ENCODE measurements around the gene TSPAN18. TPM values are rescaled to one million over a fixed set of nuclear protein-coding genes. Genes with fewer than 3 reads are reported as not detected.

TSPAN18 gene
- polyA plus RNA-seq, 1 experiment: 0.98 TPM

- no peak overlapping the region for H3K27ac ChIP-seq (ENCODE audit: low read depth, low read length)
- POLR2A ChIA-PET: no interaction called here
- no peak overlapping the region for H3K4me3 ChIP-seq (ENCODE audit: low read depth, low read length)
- peaks cover 5% of the 10 kb centered on the region for H3K9me3 ChIP-seq (ENCODE audit: control insufficient read depth, insufficient read depth, low read length)
- no peak for DNase-seq (ENCODE audit: low read depth, low spot score)
- H3K27me3 ChIP-seq (ENCODE audit: control insufficient read depth, insufficient read depth, low read length): no peaks in the 10 kb centered on the region
- CTCF ChIA-PET: no interaction called here
- TF ChIP-seq, protein P1, sequence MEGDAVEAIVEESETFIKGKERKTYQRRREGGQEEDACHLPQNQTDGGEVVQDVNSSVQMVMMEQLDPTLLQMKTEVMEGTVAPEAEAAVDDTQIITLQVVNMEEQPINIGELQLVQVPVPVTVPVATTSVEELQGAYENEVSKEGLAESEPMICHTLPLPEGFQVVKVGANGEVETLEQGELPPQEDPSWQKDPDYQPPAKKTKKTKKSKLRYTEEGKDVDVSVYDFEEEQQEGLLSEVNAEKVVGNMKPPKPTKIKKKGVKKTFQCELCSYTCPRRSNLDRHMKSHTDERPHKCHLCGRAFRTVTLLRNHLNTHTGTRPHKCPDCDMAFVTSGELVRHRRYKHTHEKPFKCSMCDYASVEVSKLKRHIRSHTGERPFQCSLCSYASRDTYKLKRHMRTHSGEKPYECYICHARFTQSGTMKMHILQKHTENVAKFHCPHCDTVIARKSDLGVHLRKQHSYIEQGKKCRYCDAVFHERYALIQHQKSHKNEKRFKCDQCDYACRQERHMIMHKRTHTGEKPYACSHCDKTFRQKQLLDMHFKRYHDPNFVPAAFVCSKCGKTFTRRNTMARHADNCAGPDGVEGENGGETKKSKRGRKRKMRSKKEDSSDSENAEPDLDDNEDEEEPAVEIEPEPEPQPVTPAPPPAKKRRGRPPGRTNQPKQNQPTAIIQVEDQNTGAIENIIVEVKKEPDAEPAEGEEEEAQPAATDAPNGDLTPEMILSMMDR (IDR thresholded peaks at IDR 0.05; ENCODE audit: low read depth, low read length): no peak
Measured at GRCh38 chr11:44849922-44850321, 123.2 kb downstream of the TSPAN18 start.

GRCh38 chr11:44851496-44851895 lies 124.7 kb downstream of the TSPAN18 start:
- Histone ChIP-seq H3K9me3 (ENCODE audit: control insufficient read depth, insufficient read depth, low read length) (peaks cover 5% of the 10 kb centered on the region), H3K27me3 (ENCODE audit: control insufficient read depth, insufficient read depth, low read length) (no peaks in the 10 kb centered on the region), H3K27ac (ENCODE audit: low read depth, low read length) (no peak overlapping the region), H3K4me3 (ENCODE audit: low read depth, low read length) (no peak overlapping the region)
- ChIA-PET CTCF (no interaction called here), POLR2A (no interaction called here)
- DNase-seq (ENCODE audit: low read depth, low spot score): no peak
- TF ChIP-seq, protein P1 (IDR thresholded peaks at IDR 0.05; ENCODE audit: low read depth, low read length): no peak

DNA sequence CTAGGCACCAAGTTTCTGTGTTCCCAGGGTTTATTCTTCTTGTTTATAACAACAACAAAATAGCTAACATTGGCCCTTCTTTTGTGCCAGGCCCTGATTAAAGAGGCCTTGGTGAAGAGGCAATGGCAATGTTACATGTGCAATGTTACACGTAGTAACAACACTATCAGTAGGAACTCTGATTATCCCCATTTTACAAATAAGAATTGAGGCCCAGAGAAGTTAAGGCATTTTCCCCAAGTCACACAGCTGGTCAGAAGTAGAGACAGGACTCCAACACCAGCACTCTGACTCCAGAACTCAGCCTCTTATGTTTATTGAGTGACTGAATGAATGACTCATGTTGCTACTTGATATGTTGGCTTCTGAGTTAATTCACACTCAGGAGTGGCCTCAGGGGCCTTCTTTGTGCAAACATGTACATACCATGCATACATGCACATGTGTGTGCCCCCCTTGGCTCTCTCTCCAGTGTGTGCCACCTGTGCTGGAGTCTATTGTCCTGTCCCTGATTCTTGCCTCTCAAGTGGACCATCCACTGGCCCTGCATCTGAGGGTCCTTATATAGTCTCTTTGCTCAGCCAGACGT lies 125.5 kb downstream of the TSPAN18 start:
- H3K27ac ChIP-seq (ENCODE audit: low read depth, low read length): no peak overlapping the region
- no peak overlapping the region for H3K4me3 ChIP-seq (ENCODE audit: low read depth, low read length)
- DNase-seq (ENCODE audit: low read depth, low spot score): no peak
- no peaks in the 10 kb centered on the region for H3K27me3 ChIP-seq (ENCODE audit: control insufficient read depth, insufficient read depth, low read length)
- TF ChIP-seq, protein P1 (IDR thresholded peaks at IDR 0.05; ENCODE audit: low read depth, low read length): no peak
- H3K9me3 ChIP-seq (ENCODE audit: control insufficient read depth, insufficient read depth, low read length): no peaks in the 10 kb centered on the region
- CTCF ChIA-PET: interaction anchor here (1.5 kb wide), 1 partner anchor 9 kb away, joined by 4 read pairs; no protein-coding TSS in a partner anchor
- POLR2A ChIA-PET: interaction anchor here (0.9 kb wide), 1 partner anchor 9 kb away, joined by 5 read pairs; no protein-coding TSS in a partner anchor

DNA sequence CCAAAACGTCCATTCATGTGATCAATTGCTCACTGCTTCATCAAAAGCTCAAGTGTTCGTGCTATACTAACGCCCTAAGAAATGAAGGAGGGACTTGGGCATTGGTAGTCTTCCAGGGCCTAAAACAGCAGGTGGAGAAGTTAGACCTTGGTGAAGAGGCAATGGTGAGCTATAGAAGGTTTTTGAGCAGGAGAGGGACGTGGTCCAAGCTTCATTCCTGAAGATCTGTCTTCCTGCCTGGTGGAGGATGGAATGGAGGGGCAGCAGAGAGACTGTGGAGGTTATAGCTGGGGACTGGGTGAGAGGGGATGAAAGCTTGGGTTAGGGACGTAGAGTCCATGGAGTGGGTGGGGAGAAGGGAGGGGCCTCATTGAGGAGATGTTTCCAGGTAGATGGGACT lies 126.2 kb downstream of the TSPAN18 start:
- Histone ChIP-seq H3K9me3 (ENCODE audit: control insufficient read depth, insufficient read depth, low read length) (no peaks in the 10 kb centered on the region), H3K4me3 (ENCODE audit: low read depth, low read length) (no peak overlapping the region), H3K27me3 (ENCODE audit: control insufficient read depth, insufficient read depth, low read length) (no peaks in the 10 kb centered on the region), H3K27ac (ENCODE audit: low read depth, low read length) (no peak overlapping the region)
- no peak for DNase-seq (ENCODE audit: low read depth, low spot score)
- POLR2A ChIA-PET: interaction anchor here (0.9 kb wide), 2 partner anchors 10 kb away, joined by 4 to 5 read pairs; no protein-coding TSS in a partner anchor
- TF ChIP-seq, protein P1 (IDR thresholded peaks at IDR 0.05; ENCODE audit: low read depth, low read length): no peak
- CTCF ChIA-PET: interaction anchor here (1.5 kb wide), 1 partner anchor 10 kb away, joined by 4 read pairs; no protein-coding TSS in a partner anchor

- Histone ChIP-seq H3K4me3 (ENCODE audit: low read depth, low read length) (no peak overlapping the region), H3K27ac (ENCODE audit: low read depth, low read length) (no peak overlapping the region), H3K27me3 (ENCODE audit: control insufficient read depth, insufficient read depth, low read length) (no peaks in the 10 kb centered on the region), H3K9me3 (ENCODE audit: control insufficient read depth, insufficient read depth, low read length) (no peaks in the 10 kb centered on the region)
- CTCF ChIA-PET: no interaction called here
- DNase-seq (ENCODE audit: low read depth, low spot score): no peak
- TF ChIP-seq, protein P1 (IDR thresholded peaks at IDR 0.05; ENCODE audit: low read depth, low read length): no peak
- POLR2A ChIA-PET: interaction anchor here (0.9 kb wide), 1 partner anchor 9 kb away, joined by 4 read pairs; no protein-coding TSS in a partner anchor
Measured at GRCh38 chr11:44853666-44854065, 126.9 kb downstream of the TSPAN18 start.
